ENCODE results near the gene ZBTB22. TPM values are rescaled to one million over a fixed set of nuclear protein-coding genes. Genes with fewer than 3 reads are reported as not detected.

The ZBTB22 gene
- total RNA-seq, 1 experiment from 2014 or later = 11.6 TPM

- Histone ChIP-seq H3K27me3 (ENCODE audit: control insufficient read depth, insufficient read depth, low read length) (peaks cover 17% of the 10 kb centered on the region; the same call in 1 of the 2 replicates), H3K36me3 (replicated peaks; ENCODE audit: control insufficient read depth, insufficient read depth, low read length) (peaks cover 22% of the 10 kb centered on the region), H3K4me3 (ENCODE audit: insufficient read depth, low read depth, low read length) (peak overlapping the region; percentile 31; the same call in 1 of the 2 replicates)
- peak; percentile 67 for DNase-seq
Measured at GRCh38 chr6:33316603-33317418, 733 bp downstream of the ZBTB22 start.

DNA sequence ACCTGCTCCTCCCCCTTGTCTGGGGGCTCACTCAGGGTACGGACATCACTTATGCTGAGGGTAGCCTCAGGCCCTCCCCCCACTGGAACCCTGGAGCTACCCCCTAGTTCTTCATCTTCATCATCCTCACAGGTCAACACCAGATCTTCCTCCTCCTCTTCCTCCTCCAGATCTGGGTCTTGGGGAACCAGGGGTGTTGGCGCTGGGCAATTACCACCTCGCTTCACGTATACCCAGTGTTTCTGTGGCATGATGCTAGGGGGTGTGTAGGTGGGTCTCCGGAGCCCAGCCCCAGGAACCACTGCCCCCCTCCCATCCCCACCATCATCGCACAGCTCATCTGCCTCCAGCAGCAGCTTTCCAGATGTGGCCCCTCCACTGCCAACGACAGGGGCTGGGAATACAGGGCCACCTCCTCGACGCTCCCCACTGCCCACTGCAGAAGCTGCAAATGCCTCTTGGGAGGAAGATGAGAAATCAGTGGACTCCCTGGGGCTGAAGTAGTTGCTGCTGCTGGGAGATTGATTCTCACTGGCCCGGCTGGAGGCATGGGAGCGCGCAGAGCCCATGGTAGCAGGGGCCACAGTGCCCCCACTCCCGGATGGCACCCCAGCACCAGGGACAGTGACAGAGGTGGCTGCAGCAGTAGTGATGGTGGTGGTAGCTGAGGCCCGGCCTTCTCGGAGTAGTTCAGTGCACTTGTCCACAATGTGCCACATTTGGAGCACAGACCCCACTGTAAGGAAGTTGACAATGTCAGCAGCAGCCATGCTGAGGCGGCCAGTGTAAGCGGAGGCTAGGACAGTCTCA lies 1.5 kb downstream of the ZBTB22 start:
- peak; percentile 27 for DNase-seq
- H3K36me3 ChIP-seq (replicated peaks; ENCODE audit: control insufficient read depth, insufficient read depth, low read length) = peaks cover 22% of the 10 kb centered on the region
- no peak overlapping the region for H3K4me3 ChIP-seq (ENCODE audit: insufficient read depth, low read depth, low read length)
- H3K27me3 ChIP-seq (ENCODE audit: control insufficient read depth, insufficient read depth, low read length) = peaks cover 17% of the 10 kb centered on the region; the same call in 1 of the 2 replicates

- DNase-seq = peak; percentile 81
- H3K27me3 ChIP-seq (ENCODE audit: control insufficient read depth, insufficient read depth, low read length) = peaks cover 17% of the 10 kb centered on the region; the same call in 1 of the 2 replicates
- peaks cover 18% of the 10 kb centered on the region for H3K36me3 ChIP-seq (replicated peaks; ENCODE audit: control insufficient read depth, insufficient read depth, low read length)
- peak overlapping the region; percentile 87 for H3K4me3 ChIP-seq (ENCODE audit: insufficient read depth, low read depth, low read length)
Measured at GRCh38 chr6:33314943-33315792, 2.4 kb downstream of the ZBTB22 start.

GRCh38 chr6:33314515-33314942 lies 3.0 kb downstream of the ZBTB22 start:
- H3K27me3 ChIP-seq (ENCODE audit: control insufficient read depth, insufficient read depth, low read length) = peaks cover 17% of the 10 kb centered on the region; the same call in 1 of the 2 replicates
- H3K4me3 ChIP-seq (ENCODE audit: insufficient read depth, low read depth, low read length) = peak overlapping the region; percentile 87
- peaks cover 11% of the 10 kb centered on the region for H3K36me3 ChIP-seq (replicated peaks; ENCODE audit: control insufficient read depth, insufficient read depth, low read length)
- DNase-seq = peak; percentile 79

- DNase-seq = peak; percentile 83
- peaks cover 17% of the 10 kb centered on the region; the same call in 1 of the 2 replicates for H3K27me3 ChIP-seq (ENCODE audit: control insufficient read depth, insufficient read depth, low read length)
- peaks cover 5% of the 10 kb centered on the region for H3K36me3 ChIP-seq (replicated peaks; ENCODE audit: control insufficient read depth, insufficient read depth, low read length)
- H3K4me3 ChIP-seq (ENCODE audit: insufficient read depth, low read depth, low read length) = peak within 1 kb of the TSS; percentile 87
Measured at GRCh38 chr6:33313709-33314514, 3.6 kb downstream of the ZBTB22 start, which contains the start of gene TAPBP. TAPBP (minus strand) TSS chr6:33314078; CDS start chr6:33314041, 37 bp downstream.

- Histone ChIP-seq H3K27me3 (ENCODE audit: control insufficient read depth, insufficient read depth, low read length) (peaks cover 17% of the 10 kb centered on the region; the same call in 1 of the 2 replicates), H3K36me3 (replicated peaks; ENCODE audit: control insufficient read depth, insufficient read depth, low read length) (no peaks in the 10 kb centered on the region), H3K4me3 (ENCODE audit: insufficient read depth, low read depth, low read length) (peak overlapping the region; percentile 87)
- DNase-seq = peak; percentile 85
Measured at GRCh38 chr6:33313105-33313708, 4.3 kb downstream of the ZBTB22 start.

GRCh38 chr6:33312361-33313104 lies 5.0 kb downstream of the ZBTB22 start:
- H3K27me3 ChIP-seq (ENCODE audit: control insufficient read depth, insufficient read depth, low read length) = peaks cover 17% of the 10 kb centered on the region; the same call in 1 of the 2 replicates
- H3K4me3 ChIP-seq (ENCODE audit: insufficient read depth, low read depth, low read length) = peak overlapping the region; percentile 87
- H3K36me3 ChIP-seq (replicated peaks; ENCODE audit: control insufficient read depth, insufficient read depth, low read length) = no peaks in the 10 kb centered on the region
- DNase-seq = peak; percentile 96

GRCh38 chr6:33306356-33306755 lies 11.2 kb downstream of the ZBTB22 start:
- no peak for DNase-seq
- Histone ChIP-seq H3K4me3 (ENCODE audit: insufficient read depth, low read depth, low read length) (no peak overlapping the region), H3K36me3 (replicated peaks; ENCODE audit: control insufficient read depth, insufficient read depth, low read length) (peaks cover 3% of the 10 kb centered on the region; the same call in 1 of the 2 replicates), H3K27me3 (ENCODE audit: control insufficient read depth, insufficient read depth, low read length) (no peaks in the 10 kb centered on the region)

DNA sequence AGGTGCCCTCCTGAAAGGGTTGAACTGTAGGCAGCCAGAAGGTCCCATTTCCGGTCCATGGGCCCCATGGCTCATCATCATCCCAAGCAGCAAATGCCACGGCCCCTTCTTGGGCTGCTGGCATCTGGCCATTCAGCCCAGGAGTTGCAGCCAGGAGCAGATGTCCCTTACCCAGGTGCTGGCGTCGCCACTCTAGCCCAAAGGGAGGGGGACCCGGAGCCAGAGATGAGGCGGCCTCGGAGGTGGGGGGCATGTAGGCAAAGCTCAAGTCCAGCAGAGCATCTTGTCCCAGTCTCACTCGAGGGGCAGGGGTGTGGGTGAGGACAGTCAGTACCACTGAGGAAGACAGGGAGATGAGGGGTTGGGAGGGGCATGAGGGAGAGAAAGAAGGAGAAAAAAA lies 12.5 kb downstream of the ZBTB22 start:
- Histone ChIP-seq H3K36me3 (replicated peaks; ENCODE audit: control insufficient read depth, insufficient read depth, low read length) (peaks cover 3% of the 10 kb centered on the region; the same call in 1 of the 2 replicates), H3K27me3 (ENCODE audit: control insufficient read depth, insufficient read depth, low read length) (no peaks in the 10 kb centered on the region), H3K4me3 (ENCODE audit: insufficient read depth, low read depth, low read length) (no peak overlapping the region)
- DNase-seq = no peak

GRCh38 chr6:33304216-33304615 lies 13.3 kb downstream of the ZBTB22 start:
- no peak for DNase-seq
- no peak overlapping the region for H3K4me3 ChIP-seq (ENCODE audit: insufficient read depth, low read depth, low read length)
- no peaks in the 10 kb centered on the region for H3K27me3 ChIP-seq (ENCODE audit: control insufficient read depth, insufficient read depth, low read length)
- peaks cover 3% of the 10 kb centered on the region; the same call in 1 of the 2 replicates for H3K36me3 ChIP-seq (replicated peaks; ENCODE audit: control insufficient read depth, insufficient read depth, low read length)

- peaks cover 3% of the 10 kb centered on the region; the same call in 1 of the 2 replicates for H3K36me3 ChIP-seq (replicated peaks; ENCODE audit: control insufficient read depth, insufficient read depth, low read length)
- no peak for DNase-seq
- H3K27me3 ChIP-seq (ENCODE audit: control insufficient read depth, insufficient read depth, low read length) = no peaks in the 10 kb centered on the region
- no peak overlapping the region for H3K4me3 ChIP-seq (ENCODE audit: insufficient read depth, low read depth, low read length)
Measured at GRCh38 chr6:33301877-33302276, 15.7 kb downstream of the ZBTB22 start.

- Histone ChIP-seq H3K4me3 (ENCODE audit: insufficient read depth, low read depth, low read length) (peak overlapping the region; percentile 88), H3K36me3 (replicated peaks; ENCODE audit: control insufficient read depth, insufficient read depth, low read length) (peaks cover 7% of the 10 kb centered on the region), H3K27me3 (ENCODE audit: control insufficient read depth, insufficient read depth, low read length) (no peaks in the 10 kb centered on the region)
- peak; percentile 94 for DNase-seq
Measured at GRCh38 chr6:33299237-33299944, 18.2 kb downstream of the ZBTB22 start.
